Adrenal gland (tissue), 5 donors: Measurements from ENCODE around the gene BPIFB4.

Source experiments
- POLR2A ChIP-seq, 2 donors: fragments of 450-650 bp; IDR thresholded peaks; one replicate each; pipeline ENCODE4 v1.6.1; 2017; ENCODE audit warnings: antibody characterized with exemption in 2 of 2, mild to moderate bottlenecking in 2 of 2, moderate library complexity in 1 of 2
- TF ChIP-seq, protein P1 (sequence below), 6 experiments: fragments of 450-650 bp in 4 of 6; fragments of 200-600 bp in 2 of 6; sonication (generic) in 1 of 6; IDR thresholded peaks; 1 replicate in 5 of 6; 2 replicates in 1 of 6; pipeline versions ENCODE4 v1.5.1 to v1.8.0; 2016 to 2021; ENCODE audit warnings: antibody characterized with exemption in 6 of 6, mild to moderate bottlenecking in 2 of 6, moderate library complexity in 1 of 6
- donor health status: DM: no; HTN: no; CAD: no.

- TF ChIP-seq, protein P1, sequence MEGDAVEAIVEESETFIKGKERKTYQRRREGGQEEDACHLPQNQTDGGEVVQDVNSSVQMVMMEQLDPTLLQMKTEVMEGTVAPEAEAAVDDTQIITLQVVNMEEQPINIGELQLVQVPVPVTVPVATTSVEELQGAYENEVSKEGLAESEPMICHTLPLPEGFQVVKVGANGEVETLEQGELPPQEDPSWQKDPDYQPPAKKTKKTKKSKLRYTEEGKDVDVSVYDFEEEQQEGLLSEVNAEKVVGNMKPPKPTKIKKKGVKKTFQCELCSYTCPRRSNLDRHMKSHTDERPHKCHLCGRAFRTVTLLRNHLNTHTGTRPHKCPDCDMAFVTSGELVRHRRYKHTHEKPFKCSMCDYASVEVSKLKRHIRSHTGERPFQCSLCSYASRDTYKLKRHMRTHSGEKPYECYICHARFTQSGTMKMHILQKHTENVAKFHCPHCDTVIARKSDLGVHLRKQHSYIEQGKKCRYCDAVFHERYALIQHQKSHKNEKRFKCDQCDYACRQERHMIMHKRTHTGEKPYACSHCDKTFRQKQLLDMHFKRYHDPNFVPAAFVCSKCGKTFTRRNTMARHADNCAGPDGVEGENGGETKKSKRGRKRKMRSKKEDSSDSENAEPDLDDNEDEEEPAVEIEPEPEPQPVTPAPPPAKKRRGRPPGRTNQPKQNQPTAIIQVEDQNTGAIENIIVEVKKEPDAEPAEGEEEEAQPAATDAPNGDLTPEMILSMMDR (IDR thresholded peaks at IDR 0.05) = no peak
- no peak for TF ChIP-seq POLR2A (IDR thresholded peaks at IDR 0.05)
Measured at GRCh38 chr20:33062825-33063149, 16.7 kb upstream of the BPIFB4 start.
